ENCODE measurements around the gene DNM3.

GRCh38 chr1:172095846-172096245 lies 254.5 kb downstream of the DNM3 start:
- no peak for TF ChIP-seq CTCF (optimal IDR thresholded peaks at IDR 0.05 in 1 of 3, IDR thresholded peaks at IDR 0.05 in 1 of 3, conservative IDR thresholded peaks at IDR 0.05 in 1 of 3; ENCODE audit: extremely low read depth in 1 of 3, insufficient read depth in 2 of 3, low read length in 3 of 3)
- TF ChIP-seq EZH2 (IDR thresholded peaks at IDR 0.05; ENCODE audit: low read length) = no peak
